ENCODE results near the gene TIMP2. TPM values are rescaled to one million over a fixed set of nuclear protein-coding genes. Genes with fewer than 3 reads are reported as not detected.

The TIMP2 gene
- total and polyA plus RNA-seq, 8 donors, result 20.9 to 100.0 (median 47.2) TPM

DNA sequence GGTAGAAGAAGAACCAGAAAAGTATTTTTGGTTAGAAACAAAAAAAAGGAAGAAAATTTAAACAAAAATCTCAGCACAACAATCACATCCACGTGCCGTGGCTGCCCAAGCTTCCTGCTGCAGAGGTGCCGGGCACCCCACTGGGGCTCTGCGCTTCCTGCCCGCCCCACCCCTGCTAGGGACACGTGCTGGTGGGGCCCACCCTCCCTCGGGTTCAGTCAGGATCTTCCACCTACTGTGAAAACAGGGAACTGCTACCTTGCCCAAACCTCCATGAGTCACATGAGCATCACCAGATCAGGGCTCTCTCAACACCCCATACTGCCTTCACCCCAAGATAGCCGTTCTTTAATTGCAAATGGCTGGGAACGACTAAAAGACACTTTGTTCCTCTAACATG is 118.7 kb downstream of the TIMP2 start:
- no peaks in the 10 kb centered on the region for H3K27me3 ChIP-seq
- intact Hi-C loops (cut with DNase I; ENCODE audit: low total_unique reads), result no loop called here
- H3K27ac ChIP-seq, result peak overlapping the region in 2 of 5 donors; percentile 16 to 65
- no peak for DNase-seq
- H3K4me1 ChIP-seq, result peaks cover 0 to 18% (median 0%) of the 10 kb centered on the region in 4 donors
- H3K9me3 ChIP-seq, result no peaks in the 10 kb centered on the region
- H3K36me3 ChIP-seq, result peaks cover 64 to 98% (median 97%) of the 10 kb centered on the region in 4 donors
- H3K4me3 ChIP-seq, result no peak overlapping the region
- TF ChIP-seq, protein P1, sequence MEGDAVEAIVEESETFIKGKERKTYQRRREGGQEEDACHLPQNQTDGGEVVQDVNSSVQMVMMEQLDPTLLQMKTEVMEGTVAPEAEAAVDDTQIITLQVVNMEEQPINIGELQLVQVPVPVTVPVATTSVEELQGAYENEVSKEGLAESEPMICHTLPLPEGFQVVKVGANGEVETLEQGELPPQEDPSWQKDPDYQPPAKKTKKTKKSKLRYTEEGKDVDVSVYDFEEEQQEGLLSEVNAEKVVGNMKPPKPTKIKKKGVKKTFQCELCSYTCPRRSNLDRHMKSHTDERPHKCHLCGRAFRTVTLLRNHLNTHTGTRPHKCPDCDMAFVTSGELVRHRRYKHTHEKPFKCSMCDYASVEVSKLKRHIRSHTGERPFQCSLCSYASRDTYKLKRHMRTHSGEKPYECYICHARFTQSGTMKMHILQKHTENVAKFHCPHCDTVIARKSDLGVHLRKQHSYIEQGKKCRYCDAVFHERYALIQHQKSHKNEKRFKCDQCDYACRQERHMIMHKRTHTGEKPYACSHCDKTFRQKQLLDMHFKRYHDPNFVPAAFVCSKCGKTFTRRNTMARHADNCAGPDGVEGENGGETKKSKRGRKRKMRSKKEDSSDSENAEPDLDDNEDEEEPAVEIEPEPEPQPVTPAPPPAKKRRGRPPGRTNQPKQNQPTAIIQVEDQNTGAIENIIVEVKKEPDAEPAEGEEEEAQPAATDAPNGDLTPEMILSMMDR (IDR thresholded peaks at IDR 0.05), result no peak
- TF ChIP-seq EP300 (IDR thresholded peaks at IDR 0.05), result no peak
- TF ChIP-seq POLR2AphosphoS5 (IDR thresholded peaks at IDR 0.05), result no peak
- TF ChIP-seq POLR2A (IDR thresholded peaks at IDR 0.05), result no peak
- WGBS, 5 donors, result 62 to 78% (median 71%) methylated on average over 9 of the region's 9 CpGs

DNA sequence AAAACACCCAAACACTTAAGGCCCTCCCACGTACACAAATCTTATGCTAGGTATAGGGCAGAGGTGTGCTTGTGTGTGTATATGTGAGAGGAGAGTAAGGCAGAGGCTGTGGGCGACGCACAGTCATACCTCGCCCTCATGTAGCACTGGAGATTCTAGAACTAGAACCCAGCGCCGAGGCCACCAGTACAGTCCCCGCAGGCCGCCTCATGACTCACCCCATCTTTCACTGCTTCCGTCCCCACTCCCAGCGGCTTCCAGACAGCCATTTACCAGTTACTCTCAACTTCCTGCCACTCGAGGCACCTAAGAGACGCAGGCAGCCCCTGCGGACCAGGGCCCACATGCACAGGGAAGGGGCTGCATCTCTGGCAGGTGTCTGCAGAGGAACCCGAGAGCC is 119.9 kb downstream of the TIMP2 start:
- H3K27ac ChIP-seq, result peak overlapping the region in 4 of 5 donors; percentile 54 to 65 (median 58)
- 80 to 87% (median 84%) methylated on average over 14 of the region's 14 CpGs for WGBS, 5 donors
- H3K4me1 ChIP-seq, result peaks cover 0 to 18% (median 0%) of the 10 kb centered on the region in 4 donors
- no peaks in the 10 kb centered on the region for H3K9me3 ChIP-seq
- TF ChIP-seq POLR2AphosphoS5 (IDR thresholded peaks at IDR 0.05), result no peak
- no peak for TF ChIP-seq EP300 (IDR thresholded peaks at IDR 0.05)
- no peak for TF ChIP-seq POLR2A (IDR thresholded peaks at IDR 0.05)
- TF ChIP-seq, protein P1 (IDR thresholded peaks at IDR 0.05), result no peak
- intact Hi-C loops (cut with DNase I; ENCODE audit: low total_unique reads), result no loop called here
- no peaks in the 10 kb centered on the region for H3K27me3 ChIP-seq
- no peak overlapping the region for H3K4me3 ChIP-seq
- DNase-seq, result peak in 1 of 2 donors; percentile 33
- H3K36me3 ChIP-seq, result peaks cover 53 to 97% (median 96%) of the 10 kb centered on the region in 4 donors

GRCh38 chr17:78804777-78805176 is 120.4 kb downstream of the TIMP2 start:
- peaks cover 49 to 96% (median 94%) of the 10 kb centered on the region in 4 donors for H3K36me3 ChIP-seq
- intact Hi-C loops (cut with DNase I; ENCODE audit: low total_unique reads), result no loop called here
- H3K27ac ChIP-seq, result peak overlapping the region in 4 of 5 donors; percentile 54 to 65 (median 58)

GRCh38 chr17:78803186-78803845 is 121.9 kb downstream of the TIMP2 start:
- no peak overlapping the region for H3K4me3 ChIP-seq
- no peaks in the 10 kb centered on the region for H3K9me3 ChIP-seq
- WGBS, 5 donors, result 75 to 83% (median 80%) methylated on average over 21 of the region's 21 CpGs
- peak overlapping the region in 3 of 5 donors; percentile 21 to 38 (median 21) for H3K27ac ChIP-seq
- peaks cover 0 to 31% (median 8%) of the 10 kb centered on the region in 4 donors for H3K4me1 ChIP-seq
- TF ChIP-seq POLR2A (IDR thresholded peaks at IDR 0.05) (no peak), EP300 (IDR thresholded peaks at IDR 0.05) (no peak), POLR2AphosphoS5 (IDR thresholded peaks at IDR 0.05) (no peak)
- TF ChIP-seq, protein P1 (IDR thresholded peaks at IDR 0.05), result no peak
- peaks cover 52 to 96% (median 92%) of the 10 kb centered on the region in 4 donors for H3K36me3 ChIP-seq
- intact Hi-C loops (cut with DNase I; ENCODE audit: low total_unique reads), result no loop called here
- no peaks in the 10 kb centered on the region for H3K27me3 ChIP-seq
- DNase-seq, result no peak

More at GRCh38 chr17:78804777-78805176, 120.4 kb downstream of the TIMP2 start:
- peaks cover 0 to 18% (median 2%) of the 10 kb centered on the region in 4 donors for H3K4me1 ChIP-seq
- WGBS, 5 donors, result 67 to 80% (median 78%) methylated on average over 11 of the region's 11 CpGs
- H3K4me3 ChIP-seq, result no peak overlapping the region
- DNase-seq, result no peak
- H3K9me3 ChIP-seq, result no peaks in the 10 kb centered on the region
- TF ChIP-seq EP300 (IDR thresholded peaks at IDR 0.05) (peak; percentile 43), POLR2AphosphoS5 (IDR thresholded peaks at IDR 0.05) (peak; percentile 26 to 47 (median 29)), POLR2A (IDR thresholded peaks at IDR 0.05) (no peak)
- TF ChIP-seq, protein P1 (IDR thresholded peaks at IDR 0.05), result no peak
- H3K27me3 ChIP-seq, result no peaks in the 10 kb centered on the region

Other genes with a start within 250 kb of the TIMP2 start
- 100 to 1,000 TPM in 2 of 5 donors, 10 to 100 TPM in 3; 32.7 to 137 (median 80.2) TPM for gene CYTH1, start 143.1 kb downstream of the TIMP2 start, total RNA-seq
- gene CYTH1, start 143.1 kb downstream of the TIMP2 start, polyA plus RNA-seq, result 10 to 100 TPM; 29.6 to 51.5 (median 30.6) TPM
- gene USP36, start 84.6 kb downstream of the TIMP2 start, total RNA-seq, result 100 to 1,000 TPM in 1 of 5 donors, 10 to 100 TPM in 4; 33.3 to 106 (median 42.0) TPM
- gene USP36, start 84.6 kb downstream of the TIMP2 start, polyA plus RNA-seq, result 10 to 100 TPM; 14.2 to 20.9 (median 15.3) TPM
- 10 to 100 TPM in 2 of 5 donors, 1 to 10 TPM in 3; 4.2 to 23.9 (median 7.1) TPM for gene CEP295NL, start 22.2 kb downstream of the TIMP2 start, total RNA-seq
- under 1 TPM in 2 of 3 donors, not detected in 1; 0.31 to 0.40 TPM for gene CEP295NL, start 22.2 kb downstream of the TIMP2 start, polyA plus RNA-seq
- gene LGALS3BP, start 54.5 kb upstream of the TIMP2 start, total RNA-seq, result 100 to 1,000 TPM in 4 of 5 donors, 10 to 100 TPM in 1; 94.5 to 625 (median 434) TPM
- 100 to 1,000 TPM in 2 of 3 donors, 10 to 100 TPM in 1; 63.4 to 212 (median 172) TPM for gene LGALS3BP, start 54.5 kb upstream of the TIMP2 start, polyA plus RNA-seq
- gene CANT1, start 84.4 kb upstream of the TIMP2 start, total RNA-seq, result 100 to 1,000 TPM in 1 of 5 donors, 10 to 100 TPM in 4; 31.2 to 151 (median 70.1) TPM
- gene CANT1, start 84.4 kb upstream of the TIMP2 start, polyA plus RNA-seq, result 10 to 100 TPM; 16.6 to 20.9 (median 18.1) TPM
- gene C1QTNF1, start 98.8 kb upstream of the TIMP2 start, total RNA-seq, result 10 to 100 TPM in 3 of 5 donors, 1 to 10 TPM in 2; 6.4 to 20.3 (median 10.1) TPM
- gene C1QTNF1, start 98.8 kb upstream of the TIMP2 start, polyA plus RNA-seq, result 10 to 100 TPM in 2 of 3 donors, 1 to 10 TPM in 1; 2.9 to 18.2 (median 15.3) TPM
- gene ENGASE, start 149.4 kb upstream of the TIMP2 start, total RNA-seq, result 100 to 1,000 TPM in 1 of 5 donors, 10 to 100 TPM in 4; 33.8 to 505 (median 65.9) TPM
- 10 to 100 TPM in 2 of 3 donors, 1 to 10 TPM in 1; 6.6 to 23.8 (median 20.1) TPM for gene ENGASE, start 149.4 kb upstream of the TIMP2 start, polyA plus RNA-seq